Hematopoietic multipotent progenitor cell treated with erythropoietin and hydrocortisone succinate and interleukin-3 and kit ligand, for 6 days (in vitro differentiated cells): Measurements from ENCODE around the gene GLB1L2.

Source experiments
- DNase-seq: peaks from one replicate; pipeline ENCODE4 v3.0.0-alpha.2; 2015

GLB1L2 gene

DNA sequence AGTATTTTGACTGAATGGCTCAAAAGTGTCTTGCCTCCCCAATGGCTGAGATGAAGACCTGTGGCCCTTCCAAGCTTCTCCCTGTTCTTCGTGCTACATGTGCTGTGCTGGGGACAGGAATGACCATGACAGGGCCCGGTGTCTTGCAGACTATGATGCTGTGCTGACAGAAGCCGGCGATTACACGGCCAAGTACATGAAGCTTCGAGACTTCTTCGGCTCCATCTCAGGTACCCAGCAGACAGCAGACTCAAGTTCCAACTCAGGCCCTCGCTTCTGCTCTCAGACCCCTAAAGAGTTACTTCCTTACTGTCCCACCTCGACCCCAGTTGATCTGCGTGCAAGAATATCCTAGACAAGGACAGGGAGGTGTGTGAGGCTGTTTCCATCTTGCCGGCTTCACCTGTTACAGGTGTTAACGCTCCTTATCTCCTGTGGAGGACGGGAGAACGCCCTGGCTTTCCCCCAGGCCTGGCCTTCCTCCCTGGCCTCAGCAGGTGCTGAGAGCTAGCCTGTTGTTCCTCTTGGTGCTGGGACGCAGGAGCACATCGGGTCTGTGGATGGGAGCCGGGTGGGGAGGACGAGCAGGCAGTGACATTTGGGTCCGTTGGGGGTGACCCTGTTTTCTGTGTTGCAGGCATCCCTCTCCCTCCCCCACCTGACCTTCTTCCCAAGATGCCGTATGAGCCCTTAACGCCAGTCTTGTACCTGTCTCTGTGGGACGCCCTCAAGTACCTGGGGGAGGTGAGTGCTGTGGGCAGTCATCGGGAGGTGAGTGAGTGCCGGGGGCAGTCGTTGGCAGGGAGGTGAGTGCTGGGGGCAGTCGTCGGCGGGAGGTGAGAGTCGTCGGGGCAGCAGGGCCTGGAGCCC lies 38.1 kb downstream of the GLB1L2 start:
- DNase-seq = no peak

DNA sequence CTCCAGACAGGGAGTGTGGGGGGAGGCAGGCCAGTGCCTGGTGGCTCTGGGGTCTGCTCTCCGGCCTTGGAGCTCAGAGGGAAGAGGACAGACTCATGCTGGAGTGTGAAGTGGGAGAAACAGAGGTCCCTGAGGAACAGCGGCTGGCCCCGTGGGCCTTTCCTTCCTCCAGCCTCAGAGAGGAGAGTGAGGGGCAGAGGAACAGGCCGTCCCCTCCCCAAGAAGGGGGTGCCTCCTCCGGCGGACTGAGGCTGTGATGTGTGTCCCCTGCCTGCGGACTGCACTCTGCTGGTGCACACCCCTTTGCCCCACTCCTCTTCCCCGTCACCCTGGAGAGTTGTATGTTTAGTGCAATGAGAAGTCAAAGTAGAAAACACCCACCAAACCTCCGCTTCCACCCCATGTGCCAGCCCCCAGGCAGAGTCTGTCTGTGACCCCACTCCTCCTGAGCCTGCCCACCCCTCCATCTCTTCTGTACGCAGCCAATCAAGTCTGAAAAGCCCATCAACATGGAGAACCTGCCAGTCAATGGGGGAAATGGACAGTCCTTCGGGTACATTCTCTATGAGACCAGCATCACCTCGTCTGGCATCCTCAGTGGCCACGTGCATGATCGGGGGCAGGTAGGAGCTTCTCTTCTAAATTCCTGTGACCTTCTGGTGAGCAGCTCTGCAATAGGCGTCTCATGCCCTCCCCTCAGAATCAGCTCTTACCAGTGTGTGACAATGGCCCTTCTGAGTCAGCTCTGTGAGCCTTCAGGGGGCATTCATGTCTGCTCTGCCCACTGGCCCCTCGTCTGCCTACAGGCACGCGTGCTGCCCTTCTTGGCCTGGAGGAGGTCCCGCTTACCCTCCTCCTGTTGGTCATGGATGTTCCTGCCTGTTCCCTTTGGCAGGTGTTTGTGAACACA lies 39.0 kb downstream of the GLB1L2 start:
- no peak for DNase-seq

DNA sequence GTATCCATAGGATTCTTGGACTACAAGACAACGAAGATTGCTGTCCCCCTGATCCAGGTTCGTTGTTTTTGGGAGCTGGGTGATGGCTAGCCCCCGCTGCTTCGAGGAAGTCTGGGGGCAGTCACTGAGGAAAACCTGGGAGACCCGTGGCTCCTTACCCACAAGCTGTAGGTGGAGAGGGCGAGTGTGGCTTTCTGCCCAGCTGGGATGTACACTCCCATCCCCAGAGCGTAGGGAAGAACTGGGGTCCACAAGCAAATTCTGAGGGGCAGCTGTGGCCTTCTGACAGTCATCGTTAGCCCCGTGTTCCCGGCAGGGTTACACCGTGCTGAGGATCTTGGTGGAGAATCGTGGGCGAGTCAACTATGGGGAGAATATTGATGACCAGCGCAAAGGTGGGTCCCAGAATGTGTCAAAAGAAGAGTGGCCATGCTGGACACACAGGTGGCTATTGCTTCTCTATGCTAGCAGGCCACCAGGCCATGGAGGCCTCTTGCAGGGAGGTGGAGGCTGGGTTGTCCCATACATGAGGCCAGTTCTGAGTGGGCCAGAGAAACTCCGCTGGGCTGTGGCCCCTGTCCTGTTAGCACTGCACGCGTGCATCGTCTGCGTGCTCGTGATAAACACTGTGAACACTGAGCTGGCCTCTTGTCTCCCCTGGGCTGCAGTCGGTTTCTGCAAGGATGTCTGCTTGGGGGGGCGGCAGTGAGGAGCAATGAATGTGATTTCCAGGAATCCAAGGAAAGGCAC lies 39.8 kb downstream of the GLB1L2 start:
- no peak for DNase-seq

DNA sequence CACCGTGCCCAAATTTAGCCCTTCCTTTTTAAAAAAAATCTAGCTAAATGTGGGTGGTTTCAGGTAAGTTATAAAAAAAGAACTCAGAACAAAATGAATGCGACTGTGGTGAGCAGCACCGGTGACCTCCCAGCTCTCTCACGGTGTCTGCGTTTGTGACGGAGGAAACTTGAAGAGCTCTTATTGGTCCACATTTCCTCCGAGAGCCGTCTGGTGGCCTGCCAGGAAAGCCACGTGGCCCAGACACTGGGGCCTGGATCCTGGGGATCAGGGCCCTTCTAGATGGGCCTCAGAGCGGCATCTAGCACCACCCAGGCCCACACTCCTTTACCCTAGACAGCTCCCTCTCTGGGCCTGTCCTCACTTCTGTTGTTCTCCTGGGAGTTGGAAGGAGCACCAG lies 40.7 kb downstream of the GLB1L2 start:
- DNase-seq = no peak

DNA sequence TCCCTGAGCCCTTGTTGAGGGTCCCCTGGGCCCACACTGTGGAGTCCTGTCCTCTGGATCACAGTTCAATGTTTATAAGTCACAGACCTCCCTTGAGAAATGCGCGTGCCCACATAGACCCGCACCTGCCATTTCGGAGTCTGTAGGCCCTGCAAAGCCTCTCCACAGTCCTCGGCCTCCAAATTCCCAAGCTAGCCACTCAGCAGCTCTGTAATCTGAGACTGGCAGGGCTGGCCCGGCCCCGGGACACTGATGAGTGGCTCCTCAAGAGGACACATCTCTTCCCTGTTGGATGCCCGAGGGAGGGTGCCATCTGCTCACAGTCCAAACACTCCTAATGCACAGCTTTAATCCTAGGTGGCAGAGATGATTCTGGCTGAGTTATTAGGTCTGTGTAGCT lies 41.2 kb downstream of the GLB1L2 start:
- DNase-seq = no peak

DNA sequence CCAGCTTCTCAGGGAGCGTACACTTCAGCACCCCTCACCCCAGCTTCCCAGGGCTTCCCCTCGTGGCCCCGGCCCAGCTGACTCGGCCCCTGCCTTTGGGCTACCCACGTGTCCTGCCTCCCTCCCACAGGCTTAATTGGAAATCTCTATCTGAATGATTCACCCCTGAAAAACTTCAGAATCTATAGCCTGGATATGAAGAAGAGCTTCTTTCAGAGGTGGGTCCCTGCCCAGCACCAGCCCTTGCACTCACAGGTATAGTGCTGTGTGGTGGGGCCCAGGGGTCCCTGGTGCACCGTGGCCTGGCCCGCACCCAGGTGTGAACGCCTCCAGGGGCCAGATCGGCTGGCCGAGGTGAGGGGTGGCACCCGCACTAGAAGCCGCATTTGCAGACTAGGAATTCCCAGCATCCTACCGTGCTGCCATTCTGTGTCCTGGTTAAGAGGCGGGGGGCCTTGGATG lies 41.8 kb downstream of the GLB1L2 start:
- no peak for DNase-seq

DNA sequence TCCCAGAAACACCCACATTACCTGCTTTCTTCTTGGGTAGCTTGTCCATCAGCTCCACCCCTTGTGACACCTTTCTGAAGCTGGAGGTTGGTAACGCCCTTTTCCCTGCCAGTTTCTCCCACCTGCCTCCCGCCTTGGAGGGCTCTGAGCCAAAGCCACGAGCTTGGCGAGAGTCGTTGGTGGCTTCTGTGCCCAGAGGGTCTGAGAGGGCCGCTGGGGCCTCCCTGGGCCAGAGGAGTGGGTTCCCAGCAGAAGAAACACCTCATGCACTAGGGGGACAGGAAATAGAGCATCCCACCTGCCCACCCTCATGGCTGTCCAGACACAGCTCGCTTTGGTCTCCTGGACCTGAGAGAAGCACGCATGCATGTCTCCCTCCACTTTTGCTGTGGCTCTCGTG lies 42.4 kb downstream of the GLB1L2 start:
- DNase-seq = no peak

DNA sequence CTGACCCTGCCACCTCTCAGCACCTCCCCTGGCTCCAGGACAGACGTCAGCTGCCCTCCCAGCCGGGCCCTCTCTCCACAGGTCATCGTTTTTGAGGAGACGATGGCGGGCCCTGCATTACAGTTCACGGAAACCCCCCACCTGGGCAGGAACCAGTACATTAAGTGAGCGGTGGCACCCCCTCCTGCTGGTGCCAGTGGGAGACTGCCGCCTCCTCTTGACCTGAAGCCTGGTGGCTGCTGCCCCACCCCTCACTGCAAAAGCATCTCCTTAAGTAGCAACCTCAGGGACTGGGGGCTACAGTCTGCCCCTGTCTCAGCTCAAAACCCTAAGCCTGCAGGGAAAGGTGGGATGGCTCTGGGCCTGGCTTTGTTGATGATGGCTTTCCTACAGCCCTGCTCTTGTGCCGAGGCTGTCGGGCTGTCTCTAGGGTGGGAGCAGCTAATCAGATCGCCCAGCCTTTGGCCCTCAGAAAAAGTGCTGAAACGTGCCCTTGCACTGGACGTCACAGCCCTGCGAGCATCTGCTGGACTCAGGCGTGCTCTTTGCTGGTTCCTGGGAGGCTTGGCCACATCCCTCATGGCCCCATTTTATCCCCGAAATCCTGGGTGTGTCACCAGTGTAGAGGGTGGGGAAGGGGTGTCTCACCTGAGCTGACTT lies 43.2 kb downstream of the GLB1L2 start:
- DNase-seq = no peak

DNA sequence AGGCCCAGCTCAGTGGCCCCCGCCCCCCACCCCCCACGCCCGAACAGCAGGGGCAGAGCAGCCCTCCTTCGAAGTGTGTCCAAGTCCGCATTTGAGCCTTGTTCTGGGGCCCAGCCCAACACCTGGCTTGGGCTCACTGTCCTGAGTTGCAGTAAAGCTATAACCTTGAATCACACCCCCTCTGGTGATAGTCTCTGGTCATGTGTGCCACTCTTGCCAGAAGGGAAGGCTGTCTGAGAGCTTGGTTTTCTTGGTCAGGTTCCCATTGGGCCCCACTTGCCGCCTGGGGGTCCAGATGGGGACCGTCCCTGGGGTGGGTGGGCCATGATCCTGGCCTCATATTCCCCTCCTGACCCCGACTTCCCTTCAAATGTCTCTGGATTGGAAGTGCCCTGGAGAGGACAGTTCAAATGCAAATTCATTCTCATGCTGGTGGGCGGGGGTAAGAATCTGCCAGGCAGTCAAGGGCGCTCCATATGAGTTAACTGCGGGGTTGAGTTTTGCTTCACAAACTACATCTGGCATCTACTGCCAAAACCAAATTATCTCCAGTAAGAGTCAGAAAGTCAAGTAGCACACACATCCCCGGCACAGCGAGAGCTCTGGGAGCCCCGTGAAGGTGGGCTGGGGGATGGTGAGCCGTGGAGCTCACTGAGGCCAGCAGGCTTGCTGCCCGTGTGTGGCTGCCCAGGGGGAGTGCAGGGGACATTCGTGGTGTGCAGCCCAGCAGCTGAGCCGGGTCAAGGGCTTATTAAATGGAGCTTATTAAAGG lies 44.5 kb downstream of the GLB1L2 start:
- no peak for DNase-seq

DNA sequence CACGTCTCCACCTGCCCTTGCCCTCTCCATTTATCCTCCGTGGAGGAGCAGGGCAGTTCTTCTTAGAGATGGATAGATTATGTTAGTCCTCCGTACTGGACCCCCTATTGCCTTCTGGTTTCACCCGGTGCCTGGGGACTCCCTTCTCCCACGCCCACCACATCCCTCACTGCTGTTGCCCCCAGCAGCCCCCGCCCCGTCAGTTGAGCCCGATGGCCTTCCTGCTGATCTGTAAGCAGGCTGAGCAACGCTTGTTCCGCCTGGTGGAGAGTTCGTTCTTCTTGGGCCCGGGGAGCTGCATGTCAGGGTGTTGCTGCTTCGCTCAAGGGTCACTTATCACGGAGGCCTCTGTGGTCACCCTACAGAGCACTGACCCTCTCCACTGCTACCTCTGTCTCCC lies 46.1 kb downstream of the GLB1L2 start:
- DNase-seq = no peak

DNA sequence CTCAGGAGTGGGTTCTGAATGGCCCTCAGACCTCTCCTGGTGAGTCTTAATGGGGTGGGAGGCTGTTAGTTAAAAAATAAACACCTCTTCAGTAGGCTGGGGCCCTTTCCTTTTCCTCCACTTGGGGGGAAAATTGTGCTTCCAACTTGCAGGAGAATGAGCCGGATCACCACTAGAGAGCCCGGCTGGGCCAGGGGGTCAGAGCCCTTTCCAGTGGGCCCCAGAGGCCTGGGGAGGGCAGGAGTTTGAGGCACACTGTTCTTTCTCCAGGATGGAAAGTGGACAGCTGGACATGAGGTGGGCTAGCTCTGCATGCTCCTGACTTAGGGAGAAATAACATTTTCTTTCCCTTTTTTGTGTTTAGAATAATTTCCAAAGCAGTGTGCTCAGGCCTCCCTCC lies 47.5 kb downstream of the GLB1L2 start:
- DNase-seq = no peak

DNA sequence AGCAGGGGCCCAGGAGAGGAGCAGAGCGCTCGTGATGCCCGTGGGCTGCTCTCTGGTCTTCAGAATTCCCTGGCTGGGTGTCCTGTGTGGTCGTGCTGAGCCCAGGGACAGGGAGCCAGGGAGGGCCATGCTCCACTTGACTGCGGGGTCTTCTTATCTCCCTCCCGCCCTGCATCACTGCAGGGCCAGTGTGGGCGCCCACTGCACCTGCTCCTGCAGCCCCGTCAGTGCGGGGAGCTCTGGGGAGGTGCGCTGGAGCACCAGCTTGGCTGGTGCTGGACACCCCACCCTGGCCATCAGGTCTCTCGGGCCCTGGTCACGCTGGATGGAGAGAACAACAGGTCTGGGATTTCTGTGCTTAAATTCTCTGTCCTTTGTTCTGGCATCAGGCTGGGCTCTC lies 48.4 kb downstream of the GLB1L2 start:
- DNase-seq = no peak

DNA sequence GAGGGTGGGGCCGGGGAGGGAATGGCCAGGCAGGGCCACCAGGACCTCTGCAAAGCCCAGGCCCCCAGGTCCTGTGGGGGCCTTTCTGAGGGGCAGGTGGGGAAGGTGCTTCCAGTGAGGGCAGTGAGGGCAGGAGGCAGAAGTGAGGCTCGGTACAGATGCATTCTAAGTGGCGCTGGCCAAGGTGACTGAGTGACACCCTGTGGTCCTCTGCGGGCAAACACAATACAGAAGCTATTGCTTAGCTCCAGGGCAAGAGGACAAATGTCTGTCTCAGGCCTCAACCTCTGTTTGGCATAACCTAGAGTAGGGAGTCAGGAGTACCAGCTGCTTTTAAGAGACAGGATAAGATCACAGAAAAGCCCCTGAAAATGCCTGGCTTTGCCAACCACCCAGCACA lies 49.0 kb downstream of the GLB1L2 start:
- no peak for DNase-seq

DNA sequence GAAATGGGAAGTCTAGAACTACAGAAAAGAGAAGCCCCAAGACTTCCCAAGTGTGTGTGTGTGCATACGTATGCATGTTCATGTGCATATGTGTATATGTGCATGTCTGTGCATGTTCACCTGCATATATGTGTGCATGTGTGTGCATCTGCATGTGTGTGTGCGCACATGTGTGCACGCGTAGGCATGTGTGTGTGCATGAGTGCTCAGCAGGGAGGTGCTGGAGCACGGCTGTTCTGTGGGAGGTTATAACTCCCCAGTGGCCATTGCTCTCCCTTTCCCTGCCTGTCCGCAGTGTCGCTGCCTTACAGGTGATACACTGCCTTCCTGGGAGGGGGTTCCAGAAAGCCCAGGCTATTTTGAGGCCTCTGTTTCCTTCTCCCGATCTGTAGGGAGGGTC lies 50.5 kb downstream of the GLB1L2 start:
- DNase-seq = no peak

DNA sequence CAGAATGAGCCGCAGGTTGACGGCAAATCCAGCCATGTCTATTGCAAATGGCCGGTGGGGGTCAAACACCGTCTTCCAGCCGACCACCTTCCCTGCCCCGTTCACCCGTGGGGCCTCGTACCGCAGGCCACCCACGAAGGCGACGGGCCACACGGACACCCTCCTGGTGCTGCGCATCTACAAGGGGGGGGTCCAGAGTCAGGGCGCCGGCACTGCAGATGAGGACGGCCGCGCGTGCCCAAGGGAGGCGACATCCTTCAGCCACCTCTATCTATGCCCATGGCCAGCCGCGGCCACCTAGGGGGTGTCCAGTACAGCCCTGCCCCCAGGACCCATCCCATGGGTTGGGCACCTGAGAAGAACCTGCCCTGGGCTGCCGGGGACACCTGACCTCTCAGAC lies 51.0 kb downstream of the GLB1L2 start:
- no peak for DNase-seq

DNA sequence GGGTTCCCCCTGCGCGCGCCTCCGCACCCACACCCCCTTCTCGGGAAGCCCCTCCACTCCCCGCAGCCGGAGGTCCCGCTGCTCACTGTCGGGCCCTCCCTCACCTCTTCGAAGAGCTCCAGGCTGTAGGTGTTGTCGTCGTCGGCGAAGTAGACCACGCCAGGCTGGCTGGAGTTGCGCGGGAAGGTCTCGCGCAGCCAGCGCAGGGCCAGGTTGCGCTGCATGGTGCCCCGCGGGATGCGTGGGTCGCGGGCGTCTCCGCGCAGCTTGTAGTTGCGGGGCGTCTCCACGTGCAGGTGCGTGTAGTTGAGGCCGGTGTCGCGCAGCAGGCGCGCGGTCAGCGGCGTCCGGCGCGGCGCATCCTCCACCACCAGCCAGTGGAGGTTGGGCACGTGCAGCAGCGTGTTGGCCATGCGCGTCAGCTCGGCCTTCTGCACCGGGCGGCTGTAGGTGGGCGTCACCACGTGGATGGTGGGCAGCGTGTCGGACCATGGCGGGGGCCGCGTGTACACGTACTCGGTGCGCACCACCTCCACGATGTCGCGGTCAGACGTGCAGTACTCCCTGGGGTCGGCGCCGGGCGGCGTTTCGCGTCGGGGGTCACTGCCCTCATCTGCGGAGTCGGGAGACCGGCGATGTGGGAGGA lies 51.9 kb downstream of the GLB1L2 start:
- DNase-seq = no peak

DNA sequence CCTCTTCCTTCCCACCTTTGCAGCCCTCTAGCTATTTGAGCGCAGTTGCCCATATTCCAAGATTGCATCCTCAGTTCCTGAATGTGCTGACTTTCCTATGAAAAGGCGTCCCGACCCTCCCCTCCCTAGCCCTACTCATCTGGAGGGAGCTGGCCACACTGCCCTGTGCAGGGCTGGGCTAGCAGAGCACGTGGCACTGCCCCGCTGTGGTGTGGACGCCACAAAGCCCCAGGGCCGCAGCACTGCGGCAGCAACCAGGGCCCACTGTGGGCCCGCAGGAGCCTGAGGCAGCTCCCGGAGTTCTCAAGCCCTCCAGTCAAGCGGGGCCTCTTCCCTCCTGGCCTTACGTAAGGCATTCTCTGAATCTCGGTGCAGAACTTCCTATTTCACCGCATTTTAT lies 52.6 kb downstream of the GLB1L2 start:
- no peak for DNase-seq

DNA sequence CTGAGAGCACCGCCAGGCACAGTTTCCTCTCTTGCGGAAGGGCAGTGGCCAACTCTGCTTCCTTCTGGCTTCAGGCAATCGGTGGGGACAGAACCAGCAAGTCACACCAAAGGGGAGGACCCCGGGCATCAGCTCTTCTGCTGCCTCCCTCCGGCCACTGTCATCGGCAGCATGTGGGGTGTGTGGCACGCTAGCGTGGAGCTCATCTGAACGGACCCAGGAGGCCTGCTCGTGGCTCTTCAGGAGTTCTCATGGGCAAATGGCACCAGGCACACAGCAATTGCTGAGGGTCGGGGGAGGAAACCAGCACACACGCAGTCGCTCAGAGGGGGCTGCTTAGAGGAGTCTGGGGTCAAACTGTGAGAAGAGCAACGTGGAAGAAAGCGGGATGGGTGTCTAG lies 53.4 kb downstream of the GLB1L2 start:
- DNase-seq = no peak

DNA sequence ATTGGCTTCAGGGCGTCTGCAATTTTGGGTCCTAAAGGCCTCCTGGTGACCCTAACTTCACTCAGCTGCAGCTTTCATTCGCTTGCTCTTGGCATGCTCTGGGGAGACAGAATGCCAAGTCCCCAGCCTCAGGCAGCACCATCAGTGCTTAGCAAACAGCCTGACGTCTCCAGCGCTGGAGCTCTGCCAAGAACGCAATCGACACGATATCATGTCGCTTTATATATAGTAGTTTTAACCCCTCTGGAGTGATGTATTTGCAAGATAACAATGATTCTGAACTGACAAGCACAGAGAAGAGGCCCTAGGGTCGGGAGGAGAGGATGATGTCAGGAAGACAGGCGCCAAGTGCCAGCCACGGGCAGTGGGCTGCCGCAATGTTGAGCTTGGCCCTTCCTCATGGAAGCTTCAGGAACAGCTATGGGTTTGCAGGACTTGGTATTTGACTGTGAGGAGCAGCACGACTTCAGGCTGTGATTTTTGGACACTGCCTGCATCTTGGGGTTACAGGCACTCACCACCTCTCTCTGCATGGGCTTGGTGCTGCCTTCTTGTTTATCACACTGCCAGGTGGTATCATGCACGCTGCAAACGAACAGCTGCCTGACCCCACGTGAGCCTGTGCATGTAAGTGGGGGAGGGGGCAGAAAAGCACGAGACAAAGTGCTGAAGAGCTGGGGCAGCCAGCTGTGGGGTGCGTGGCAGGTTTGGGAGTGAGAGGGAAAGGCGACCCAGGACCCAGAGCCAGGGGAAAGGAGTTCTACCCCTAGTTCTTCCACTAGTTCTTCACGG lies 54.2 kb downstream of the GLB1L2 start:
- DNase-seq = no peak

DNA sequence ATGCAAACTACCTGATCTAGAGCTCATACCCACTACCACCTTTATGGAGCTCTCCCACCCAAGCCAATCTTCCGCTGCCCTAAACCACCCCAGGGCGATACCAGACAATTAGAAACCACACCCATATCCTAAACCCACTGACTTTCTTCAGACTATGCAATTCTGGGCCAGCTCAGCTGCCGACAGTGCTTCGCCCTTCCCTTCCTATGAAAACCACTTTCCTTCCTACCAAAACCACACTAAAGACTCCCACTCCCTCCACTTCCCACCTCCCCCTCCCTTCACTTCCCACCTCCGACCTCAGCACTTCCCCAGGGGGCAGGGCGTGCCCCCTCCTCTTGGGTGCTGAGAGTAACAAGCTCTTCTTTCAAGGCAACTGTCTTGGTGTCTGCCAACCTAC lies 55.2 kb downstream of the GLB1L2 start:
- DNase-seq = no peak

DNA sequence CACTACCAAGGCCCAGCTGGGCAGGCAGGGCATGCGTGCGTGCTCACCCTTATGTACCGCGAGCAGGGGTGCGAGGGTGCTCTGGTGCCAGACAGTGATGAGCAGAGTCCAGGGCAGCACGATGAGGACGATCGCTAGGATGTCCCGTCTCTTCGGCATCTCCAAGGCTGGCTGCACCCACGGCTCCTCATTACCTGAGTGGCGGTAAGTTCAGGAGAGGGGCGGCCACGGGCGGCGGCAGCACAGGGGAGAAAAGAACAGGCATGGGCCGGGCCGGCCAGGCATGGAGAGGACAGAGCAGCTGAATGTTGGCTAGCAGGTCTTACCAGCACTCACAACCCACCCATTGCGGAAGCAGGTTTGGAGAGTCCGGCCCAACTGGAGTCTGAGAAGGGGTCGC lies 55.7 kb downstream of the GLB1L2 start:
- no peak for DNase-seq
